Endometrial microvascular endothelial cells (primary cell): ENCODE data around the gene CCDC39. TPM values are rescaled to one million over a fixed set of nuclear protein-coding genes. Genes with fewer than 3 reads are reported as not detected.

Source experiments
- in situ Hi-C: cut with HindIII; loops from 2 replicates; pipeline ENCODE4 v1.10.0; 2017; ENCODE audit warnings: low sequenced_read_pairs, low pct_unique_long_range_greater_than_20kb; ENCODE audit errors: inconsistent ontology term
- total RNA-seq: library from RNA; depleted of rRNA; stranded (reverse); fragments of >200 nt; gene quantifications from one replicate; pipeline ENCODE4 v1.2.3, GENCODE V29; 2015; ENCODE audit errors: inconsistent ontology term

CCDC39 gene
- total RNA-seq, 1 donor from 2014 or later: not detected

- in situ Hi-C loops: no loop called here
These were observed 109.1 kb downstream of the CCDC39 start for GRCh38 chr3:180570238-180570637.

- in situ Hi-C loops: no loop called here
These were observed 114.6 kb downstream of the CCDC39 start for GRCh38 chr3:180564676-180565075.

Other genes starting within 250 kb of the CCDC39 start
- 18.5 TPM for gene TTC14, start 77.3 kb downstream of the CCDC39 start, total RNA-seq
- 105 TPM for gene FXR1, start 233.2 kb upstream of the CCDC39 start, total RNA-seq